NCI-H1417 treated with DMSO at 0.1 percent for 48 hours (cell line): ENCODE results near the gene P2RX6.
A peak's percentile ranks its signal among the peaks of the same experiment; 100 is the strongest.
"Not testable (repeated sequence)": the region's sequence is repeated elsewhere in the genome, so short reads cannot be mapped to it uniquely, and the experiment has no call there.

Experiments used
- DNase-seq: peaks from one replicate; lab custom pipeline; 2025; lab: John Stamatoyannopoulos, UW

Gene P2RX6

DNA sequence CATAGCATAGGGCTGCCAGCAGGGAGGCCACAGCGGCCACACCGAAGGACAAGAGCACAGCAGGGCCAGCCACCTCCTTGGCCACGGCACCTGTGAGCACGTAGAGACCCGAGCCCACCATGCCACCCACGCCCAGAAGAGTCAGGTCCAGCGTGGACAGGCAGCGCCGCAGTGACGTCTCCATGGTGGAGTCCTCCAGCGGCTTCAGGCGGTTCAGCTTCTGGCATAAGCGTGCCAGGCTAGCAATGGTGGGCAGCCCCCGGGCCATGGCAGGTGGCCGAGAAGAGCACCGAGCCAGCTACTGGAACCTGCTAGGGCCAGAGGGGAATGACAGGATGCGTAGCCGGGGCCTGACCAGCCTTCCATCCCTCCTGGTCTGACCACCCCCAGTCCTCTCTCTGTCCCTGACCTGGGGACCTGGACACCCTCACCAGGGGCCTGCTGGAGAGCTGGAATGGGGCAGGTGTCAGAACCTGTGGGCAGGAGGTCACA, 16.6 kb downstream of the P2RX6 start:
- DNase-seq: no peak

DNA sequence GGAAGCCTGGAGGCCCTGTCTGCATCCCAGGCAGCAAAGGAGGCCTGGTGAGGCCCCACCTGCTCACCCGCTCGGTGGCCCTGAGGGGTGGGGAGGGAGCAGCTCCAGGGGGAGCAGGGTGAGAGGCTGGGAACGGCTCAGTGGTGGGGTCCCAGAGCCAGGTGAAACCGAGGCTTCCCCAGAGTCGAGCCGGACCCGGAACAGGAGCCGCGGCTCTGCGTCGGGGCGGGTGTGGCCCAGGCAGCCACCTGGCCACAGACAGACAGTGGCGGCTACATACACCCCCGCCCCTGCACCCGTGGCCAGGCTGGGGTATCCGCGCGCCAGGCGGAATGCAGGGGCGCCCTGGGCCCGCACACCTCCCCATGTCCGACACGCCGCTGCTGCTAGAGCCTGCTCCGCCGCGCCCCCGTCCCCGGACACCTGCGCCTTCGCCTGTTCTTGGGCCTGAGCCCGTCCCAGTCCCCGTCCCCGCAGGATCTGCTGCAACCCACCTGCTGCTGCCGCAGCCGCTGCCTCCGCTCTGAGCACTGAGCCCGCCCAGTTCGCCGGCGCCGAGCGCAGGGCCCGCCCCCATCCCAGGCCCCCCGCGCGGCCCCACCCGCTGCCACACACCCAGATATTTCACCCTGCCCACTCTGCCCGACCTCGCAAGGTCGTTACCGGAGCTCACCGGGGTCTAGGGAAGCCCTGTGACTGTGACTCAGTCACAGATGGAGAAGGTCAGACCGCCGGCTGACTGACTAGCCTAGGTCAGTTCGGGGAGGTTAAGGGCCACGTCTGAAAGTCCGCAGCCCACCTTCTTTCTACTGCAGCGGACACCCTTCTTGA, 17.3 kb downstream of the P2RX6 start, which contains the start of gene SLC7A4:
TSS of gene SLC7A4 (minus strand) at position 525 of the 831 bp plus-strand sequence. CDS start 749 bp downstream, outside the sequence.
- no peak for DNase-seq

DNA sequence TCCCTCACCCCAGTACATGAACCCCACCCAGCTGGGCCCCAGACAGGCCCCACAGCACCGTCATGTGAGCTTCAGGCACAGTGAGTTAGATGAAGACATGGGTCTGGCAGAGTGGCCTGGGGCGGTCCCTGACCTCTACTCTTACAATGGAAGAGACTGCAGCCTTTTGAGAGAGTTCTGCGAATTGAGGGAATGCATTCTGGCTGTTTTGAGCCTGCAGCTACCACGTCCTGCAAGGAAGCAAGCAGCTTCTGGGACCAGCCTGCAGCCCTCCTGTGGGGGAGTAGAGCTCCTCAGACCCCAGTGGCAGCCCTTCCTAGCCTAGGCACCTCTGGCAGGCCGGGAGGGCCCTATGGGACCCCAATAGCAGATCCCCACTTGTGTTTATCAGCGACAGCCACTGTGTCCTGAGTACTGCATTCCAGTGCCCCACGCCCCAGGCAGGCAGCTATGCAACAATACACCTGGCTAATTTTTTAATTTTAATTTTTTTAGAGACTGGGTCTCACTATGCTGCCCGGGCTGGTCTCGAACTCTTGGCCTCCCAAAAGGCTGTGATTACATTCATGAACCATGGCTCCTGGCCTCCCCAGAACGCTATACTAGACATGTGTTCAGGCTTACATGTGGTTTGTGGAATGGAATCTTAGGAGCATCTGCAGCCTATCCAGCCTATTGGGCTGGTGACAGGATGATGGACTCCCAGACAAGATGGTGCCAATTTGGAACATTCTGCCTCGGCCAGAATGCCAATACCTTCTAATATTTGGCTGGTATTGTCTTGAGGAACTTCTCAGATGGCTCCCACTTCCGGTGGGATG, 18.1 kb downstream of the P2RX6 start:
- DNase-seq: no peak

GRCh38 chr22:21033895-21034294, 18.9 kb downstream of the P2RX6 start:
- DNase-seq: no peak

DNA sequence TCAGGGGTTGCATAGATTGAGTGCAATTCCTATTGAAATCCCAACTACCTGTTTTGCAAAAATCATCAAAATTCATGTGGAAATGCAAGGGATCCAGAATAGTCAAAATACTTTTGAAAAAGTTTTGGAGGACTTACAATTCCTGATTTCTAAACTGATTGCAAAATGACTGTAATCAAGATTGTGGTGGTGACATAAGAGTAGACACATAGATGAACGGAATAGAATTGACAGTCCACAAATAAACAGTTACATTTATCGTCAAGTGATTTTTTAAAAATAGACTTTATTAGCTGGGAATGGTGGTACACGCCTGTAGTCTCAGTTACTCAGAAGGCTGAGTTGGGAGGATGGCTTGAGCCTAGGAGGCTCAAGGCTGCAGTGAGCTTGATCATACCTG, 20.0 kb downstream of the P2RX6 start:
- DNase-seq: no peak

- DNase-seq: no peak
Observed at GRCh38 chr22:21038405-21038804, 23.4 kb downstream of the P2RX6 start.

DNA sequence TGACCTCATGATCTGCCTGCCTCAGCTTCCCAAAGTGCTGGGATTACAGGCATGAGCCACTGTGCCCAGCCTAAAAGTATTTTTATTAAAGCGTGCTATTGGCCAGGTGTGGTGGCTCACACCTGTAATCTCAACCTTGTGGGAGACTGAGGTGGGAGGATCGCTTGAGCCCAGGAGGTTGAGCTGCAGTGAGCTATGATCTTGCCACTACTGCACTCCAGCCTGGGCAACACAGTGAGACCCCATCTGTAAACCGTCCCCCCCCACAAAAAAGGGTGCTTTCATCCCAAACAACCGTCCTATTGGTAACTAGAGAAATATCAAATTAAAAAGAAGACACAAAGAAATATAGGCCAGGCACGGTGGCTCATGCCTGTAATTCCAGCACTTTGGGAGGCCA, 24.2 kb downstream of the P2RX6 start:
- not testable (repeated sequence) for DNase-seq

DNA sequence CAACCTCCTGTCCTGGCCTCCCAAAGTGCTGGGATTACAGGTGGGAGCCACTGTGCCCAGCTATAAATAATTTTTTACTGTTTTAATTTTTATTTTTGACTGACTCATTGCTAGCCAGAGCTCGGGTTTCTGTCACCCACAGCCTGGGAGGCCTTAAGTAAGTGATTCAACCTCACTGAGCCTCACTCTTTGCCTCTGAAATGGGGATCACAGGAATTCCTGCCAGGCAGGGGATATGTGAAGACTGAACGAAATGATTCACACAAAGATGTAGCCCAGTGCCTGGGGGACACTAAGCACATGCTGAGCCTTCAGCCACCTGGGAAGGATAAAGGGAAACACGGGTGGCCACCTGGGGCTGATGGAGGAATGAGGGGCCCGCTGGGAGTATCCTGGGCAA, 27.0 kb downstream of the P2RX6 start:
- no peak for DNase-seq

- no peak for DNase-seq
Observed at GRCh38 chr22:21042978-21043859, 28.3 kb downstream of the P2RX6 start.

GRCh38 chr22:21043860-21044535, 29.0 kb downstream of the P2RX6 start:
- no peak for DNase-seq

GRCh38 chr22:21044931-21045584, 30.1 kb downstream of the P2RX6 start:
- no peak for DNase-seq

DNA sequence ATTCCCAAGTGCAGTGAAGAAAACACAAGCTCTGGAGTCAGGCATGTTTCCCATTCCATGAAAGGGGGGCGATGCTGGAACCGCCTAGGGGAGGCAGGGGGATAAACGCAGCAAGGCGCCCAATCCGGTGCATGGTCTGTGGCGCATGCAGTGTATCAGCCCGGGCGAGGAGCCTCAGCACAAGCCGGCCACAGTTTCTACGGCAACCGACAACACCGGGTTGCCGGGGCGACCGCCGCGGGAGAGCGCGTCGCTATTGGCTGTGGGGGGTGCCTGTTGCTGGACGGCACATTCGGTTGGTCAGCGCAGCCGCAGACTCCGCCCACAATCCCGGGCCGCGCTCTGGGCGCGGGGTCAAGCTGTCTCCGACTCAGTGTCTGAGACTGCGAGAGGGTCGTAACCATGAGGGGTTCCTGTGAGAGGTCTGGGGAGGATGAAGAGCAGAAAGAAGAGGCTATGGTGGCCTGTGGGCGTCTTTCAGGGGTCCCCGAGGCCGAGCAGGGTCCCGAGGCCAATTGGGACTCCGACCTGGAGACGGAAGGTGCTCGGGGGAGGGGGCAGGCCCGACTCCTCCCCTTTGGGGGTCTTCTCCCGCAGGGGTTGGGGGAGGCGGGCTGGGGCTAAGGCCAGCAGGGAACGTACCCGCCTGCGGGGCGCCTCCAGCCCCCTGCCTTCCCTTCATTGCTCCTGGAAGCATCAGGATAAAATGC, 30.8 kb downstream of the P2RX6 start, which contains the start of gene LRRC74B:
TSS of gene LRRC74B (plus strand) at position 362 of the 710 bp plus-strand sequence. CDS start at position 403, 41 bp downstream.
- peak; percentile 45 for DNase-seq

DNA sequence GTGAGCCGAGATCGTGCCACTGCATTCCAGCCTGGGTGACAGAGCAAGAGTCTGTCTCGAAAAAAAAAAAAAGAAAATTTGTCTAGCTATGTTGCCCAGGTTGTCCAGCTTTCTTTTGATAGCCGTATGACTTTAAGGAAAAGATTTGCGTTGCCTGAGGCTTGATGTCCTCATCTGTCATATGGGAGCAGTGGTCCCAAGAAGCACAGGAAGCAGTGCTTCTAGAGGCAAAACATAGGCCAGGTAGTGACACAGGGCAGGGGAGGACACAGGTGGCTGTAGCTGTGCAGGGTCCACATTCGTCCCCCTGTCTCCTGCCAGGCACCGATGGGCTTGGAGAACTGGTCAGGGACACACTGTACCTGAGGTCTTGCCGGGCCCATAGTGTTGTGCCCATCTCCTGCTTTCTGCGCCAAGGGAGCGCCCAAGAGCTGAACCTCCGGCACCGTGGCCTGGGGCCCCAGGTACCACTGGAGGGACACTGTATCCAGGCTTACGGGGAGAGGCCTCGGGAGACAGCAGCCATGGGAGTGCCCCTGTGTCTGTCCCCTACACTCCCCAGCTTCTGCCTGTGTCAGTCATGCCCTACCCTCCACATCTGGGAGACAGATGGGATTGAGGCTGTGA, 32.2 kb downstream of the P2RX6 start:
- no peak for DNase-seq

- peak; percentile 7 for DNase-seq
Observed at GRCh38 chr22:21047730-21048129, 32.8 kb downstream of the P2RX6 start.

- DNase-seq: not testable (repeated sequence)
Observed at GRCh38 chr22:21048448-21048847, 33.5 kb downstream of the P2RX6 start.

DNA sequence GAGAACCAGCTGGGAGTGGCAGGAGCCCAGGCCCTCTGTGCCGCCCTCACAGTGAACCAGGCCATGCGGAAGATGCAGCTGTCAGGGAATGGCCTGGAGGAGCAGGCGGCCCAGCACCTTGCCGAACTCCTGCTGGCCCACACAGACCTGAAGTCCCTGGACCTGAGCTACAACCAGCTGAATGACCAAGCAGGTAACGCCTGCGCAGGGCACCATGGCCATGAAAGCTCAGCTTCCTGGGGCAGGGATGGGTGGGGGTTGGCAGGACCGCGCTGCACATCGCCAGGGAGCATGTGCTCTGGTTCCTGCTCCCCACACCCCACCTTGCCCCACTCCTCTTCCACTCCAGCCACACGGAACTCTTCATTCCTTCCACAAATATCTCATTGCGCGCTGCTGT, 34.0 kb downstream of the P2RX6 start:
- DNase-seq: not testable (repeated sequence)

- DNase-seq: no peak
Observed at GRCh38 chr22:21051145-21051830, 36.3 kb downstream of the P2RX6 start.

DNA sequence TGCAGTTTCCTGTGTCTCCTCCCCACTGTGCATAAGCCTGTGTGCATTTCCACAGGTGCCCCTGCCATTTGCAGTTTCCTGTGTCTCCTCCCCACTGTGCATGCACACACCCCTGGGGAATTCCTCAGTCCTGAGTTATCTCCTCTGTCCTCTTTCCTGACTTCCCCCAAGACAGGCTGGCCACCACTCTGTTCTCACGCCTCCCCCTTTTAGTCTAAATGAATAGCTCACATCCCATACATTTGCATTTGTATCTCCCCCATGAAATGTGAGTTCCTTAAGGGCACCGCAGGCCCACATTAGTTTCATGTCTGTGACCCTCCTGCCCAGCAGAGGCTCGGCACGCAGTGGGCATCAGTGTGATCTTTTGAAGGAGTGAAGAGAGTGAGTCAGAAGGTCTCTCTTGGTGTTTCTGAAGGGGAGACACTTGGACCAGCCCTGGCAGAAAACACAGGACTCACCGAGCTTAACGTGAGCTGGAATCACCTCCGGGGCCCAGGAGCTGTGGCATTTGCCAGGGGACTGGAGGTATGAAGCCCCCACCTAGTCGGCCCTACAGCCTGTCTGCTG, 37.0 kb downstream of the P2RX6 start:
- no peak for DNase-seq
